HG03280 (cell line): ENCODE results near the gene GBF1.
"Not testable (repeated sequence)": the region's sequence is repeated elsewhere in the genome, so short reads cannot be mapped to it uniquely, and the experiment has no call there.

ENCODE experiments used
- ATAC-seq: cut with Tn5 transposase; IDR thresholded peaks from one replicate; pipeline ENCODE4 v1.9.1; 2021; ENCODE audit warnings: mild to moderate bottlenecking, moderate library complexity; ENCODE audit not compliant: unreplicated experiment

GBF1 gene

GRCh38 chr10:102301332-102301731, 56.0 kb downstream of the GBF1 start:
- ATAC-seq, result not testable (repeated sequence)

- no peak for ATAC-seq
Observed at GRCh38 chr10:102302611-102303010, 57.3 kb downstream of the GBF1 start.

GRCh38 chr10:102306006-102306405, 60.7 kb downstream of the GBF1 start:
- no peak for ATAC-seq

- ATAC-seq, result no peak
Observed at GRCh38 chr10:102306710-102307109, 61.4 kb downstream of the GBF1 start.

GRCh38 chr10:102308318-102308717, 63.0 kb downstream of the GBF1 start:
- ATAC-seq, result not testable (repeated sequence)

GRCh38 chr10:102309236-102309635, 63.9 kb downstream of the GBF1 start:
- ATAC-seq, result no peak

- ATAC-seq, result no peak
Observed at GRCh38 chr10:102309916-102310315, 64.6 kb downstream of the GBF1 start.

GRCh38 chr10:102310361-102311024, 65.2 kb downstream of the GBF1 start:
- ATAC-seq, result no peak

- no peak for ATAC-seq
Observed at GRCh38 chr10:102311025-102311420, 65.7 kb downstream of the GBF1 start.

GRCh38 chr10:102312683-102313082, 67.4 kb downstream of the GBF1 start:
- no peak for ATAC-seq

GRCh38 chr10:102313221-102313896, 68.0 kb downstream of the GBF1 start:
- ATAC-seq, result no peak

- no peak for ATAC-seq
Observed at GRCh38 chr10:102314801-102315200, 69.5 kb downstream of the GBF1 start.

GRCh38 chr10:102316421-102316820, 71.1 kb downstream of the GBF1 start:
- no peak for ATAC-seq

- ATAC-seq, result no peak
Observed at GRCh38 chr10:102322914-102323313, 77.6 kb downstream of the GBF1 start.

- ATAC-seq, result no peak
Observed at GRCh38 chr10:102324061-102324460, 78.7 kb downstream of the GBF1 start.

GRCh38 chr10:102326031-102326430, 80.7 kb downstream of the GBF1 start:
- ATAC-seq, result no peak

- no peak for ATAC-seq
Observed at GRCh38 chr10:102327002-102327401, 81.7 kb downstream of the GBF1 start.

- ATAC-seq, result no peak
Observed at GRCh38 chr10:102327641-102328040, 82.3 kb downstream of the GBF1 start.

- ATAC-seq, result no peak
Observed at GRCh38 chr10:102332772-102333171, 87.4 kb downstream of the GBF1 start.

- no peak for ATAC-seq
Observed at GRCh38 chr10:102334101-102334500, 88.8 kb downstream of the GBF1 start.

GRCh38 chr10:102335184-102335583, 89.9 kb downstream of the GBF1 start:
- ATAC-seq, result no peak

- no peak for ATAC-seq
Observed at GRCh38 chr10:102341038-102341688, 95.8 kb downstream of the GBF1 start.
